CD4-positive, alpha-beta T cell (primary cell): Measurements from ENCODE around the gene SH3GLB2. TPM values are rescaled to one million over a fixed set of nuclear protein-coding genes. Genes with fewer than 3 reads are reported as not detected.

Experiments used
- ATAC-seq: fragments of 200-7000 bp; cut with Tn5 transposase; one replicate; pipeline ENCODE4 v1.10.0; 2022; ENCODE audit warnings: mild to moderate bottlenecking; ENCODE audit not compliant: poor library complexity
- CTCF ChIA-PET: fragments of 350-600 bp; sonication (Branson Sonifier 250); formaldehyde crosslinking; loops from one replicate; lab custom pipeline; 2021; ENCODE audit warnings: antibody characterized with exemption, inconsistent platforms; lab: Charles Lee
- POLR2A ChIA-PET: fragments of 350-600 bp; sonication (Branson Sonifier 250); formaldehyde crosslinking; loops from one replicate; lab custom pipeline; 2021; ENCODE audit warnings: antibody characterized with exemption, inconsistent platforms; lab: Charles Lee
- DNase-seq, 14 experiments: peaks; one replicate each; pipeline ENCODE4 v3.0.0-alpha.2; 2013 to 2020; ENCODE audit warnings: mixed read lengths in 2 of 14
- H3K27ac ChIP-seq, 2 donors: one replicate each; pipeline versions ENCODE4 v1.5.1 to v1.7.0; 2013; ENCODE audit warnings: low read length in 2 of 2, low read depth in 1 of 2, mild to moderate bottlenecking in 1 of 2
- H3K27me3 ChIP-seq, 2 experiments: 1 replicate in 1 of 2; 2 replicates in 1 of 2; pipeline versions ENCODE4 v1.6.1 to v1.7.0; 2013; ENCODE audit warnings: low read length in 2 of 2, control low read depth in 1 of 2, mild to moderate bottlenecking in 1 of 2, moderate library complexity in 1 of 2; ENCODE audit not compliant: insufficient read depth in 2 of 2, control insufficient read depth in 1 of 2
- H3K36me3 ChIP-seq: one replicate; pipeline ENCODE4 v1.6.1; 2013; ENCODE audit warnings: low read length, control low read depth; ENCODE audit not compliant: insufficient read depth
- H3K4me1 ChIP-seq: one replicate; pipeline ENCODE4 v1.6.1; 2013; ENCODE audit warnings: low read length, control low read depth; ENCODE audit not compliant: insufficient read depth
- H3K4me3 ChIP-seq: one replicate; pipeline ENCODE4 v1.5.1; 2013; ENCODE audit warnings: mild to moderate bottlenecking, low read length, moderate library complexity
- H3K9me3 ChIP-seq, 2 experiments: 1 replicate in 1 of 2; 2 replicates in 1 of 2; pipeline versions ENCODE4 v1.6.1 to v1.7.0; 2013; ENCODE audit warnings: low read length in 2 of 2, mild to moderate bottlenecking in 2 of 2, control low read depth in 1 of 2, moderate library complexity in 1 of 2; ENCODE audit not compliant: control insufficient read depth in 1 of 2, insufficient read depth in 1 of 2
- H3K27ac Mint-ChIP-seq: one replicate; pipeline ENCODE4 v1.8.0; 2020; ENCODE audit warnings: mixed read lengths
- H3K27me3 Mint-ChIP-seq: one replicate; pipeline ENCODE4 v1.8.0; 2021; ENCODE audit warnings: mixed read lengths
- H3K36me3 Mint-ChIP-seq: one replicate; pipeline ENCODE4 v1.8.0; 2021; ENCODE audit warnings: low read depth, mixed read lengths
- H3K4me1 Mint-ChIP-seq: one replicate; pipeline ENCODE4 v1.8.0; 2021; ENCODE audit warnings: low read depth, mixed read lengths
- H3K4me3 Mint-ChIP-seq: one replicate; pipeline ENCODE4 v1.8.0; 2020; ENCODE audit warnings: mild to moderate bottlenecking, mixed read lengths
- H3K9me3 Mint-ChIP-seq: one replicate; pipeline ENCODE4 v1.8.0; 2020; ENCODE audit warnings: mixed read lengths
- CTCF ChIP-seq: fragments of 200-600 bp; IDR thresholded peaks from one replicate; pipeline ENCODE4 v1.8.0; 2022; ENCODE audit warnings: antibody characterized with exemption, mild to moderate bottlenecking
- intact Hi-C, 2 experiments: fragments of 100-400 bp; cut with DNase I in 1 of 2; cut with micrococcal nuclease in 1 of 2; formaldehyde crosslinking; loops; one replicate each; pipeline versions ENCODE4 v1.15.1 to v1.9.0; 2023 to 2025; cut with DNase I, micrococcal nuclease
- total RNA-seq, 174 experiments: library from RNA in 2 of 174; stranded (reverse) in 2 of 174; gene quantifications; one replicate each; pipeline ENCODE4 v1.2.3 and lab custom pipeline; 2021 to 2026

SH3GLB2 gene
- total RNA-seq, 2 experiments from 2014 or later = 65.6 to 69.1 TPM

DNA sequence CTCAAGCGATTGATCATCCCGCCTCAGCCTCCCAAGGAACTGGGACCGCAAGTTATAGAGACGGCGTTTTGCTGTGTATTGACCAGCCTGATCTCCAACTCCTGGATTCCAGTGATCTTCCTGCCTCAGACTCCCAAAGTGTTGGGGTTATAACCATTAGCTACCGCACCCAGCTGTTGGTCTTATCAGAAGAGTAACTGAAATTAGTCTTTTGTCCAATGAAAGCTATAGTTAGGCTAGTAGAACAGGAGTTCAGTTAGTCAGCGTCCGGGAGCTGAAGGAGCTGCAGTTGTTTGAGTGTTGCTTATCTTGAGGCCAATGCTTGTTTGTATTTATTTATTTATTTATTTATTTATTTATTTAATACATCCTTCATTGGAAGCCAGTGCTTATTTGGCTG is 5.1 kb upstream of the SH3GLB2 start:
- Histone ChIP-seq H3K27me3 (no peaks in the 10 kb centered on the region), H3K9me3 (no peaks in the 10 kb centered on the region), H3K4me3 (no peak overlapping the region), H3K4me1 (peaks cover 28% of the 10 kb centered on the region), H3K36me3 (no peaks in the 10 kb centered on the region), H3K27ac (no peak overlapping the region)
- no peak for ATAC-seq
- CTCF ChIA-PET = no interaction called here
- Mint-ChIP-seq H3K27ac (no peak overlapping the region), H3K4me3 (no peak overlapping the region), H3K27me3 (no peaks in the 10 kb centered on the region), H3K36me3 (peaks cover 14% of the 10 kb centered on the region), H3K4me1 (peaks cover 31% of the 10 kb centered on the region), H3K9me3 (no peaks in the 10 kb centered on the region)
- intact Hi-C loops = no loop called here
- POLR2A ChIA-PET = no interaction called here
- no peak for DNase-seq
- TF ChIP-seq CTCF = no peak

GRCh38 chr9:129032541-129033159 is 4.5 kb upstream of the SH3GLB2 start:
- peaks cover 26% of the 10 kb centered on the region for H3K4me1 Mint-ChIP-seq
- ChIA-PET CTCF (no interaction called here), POLR2A (no interaction called here)

DNA sequence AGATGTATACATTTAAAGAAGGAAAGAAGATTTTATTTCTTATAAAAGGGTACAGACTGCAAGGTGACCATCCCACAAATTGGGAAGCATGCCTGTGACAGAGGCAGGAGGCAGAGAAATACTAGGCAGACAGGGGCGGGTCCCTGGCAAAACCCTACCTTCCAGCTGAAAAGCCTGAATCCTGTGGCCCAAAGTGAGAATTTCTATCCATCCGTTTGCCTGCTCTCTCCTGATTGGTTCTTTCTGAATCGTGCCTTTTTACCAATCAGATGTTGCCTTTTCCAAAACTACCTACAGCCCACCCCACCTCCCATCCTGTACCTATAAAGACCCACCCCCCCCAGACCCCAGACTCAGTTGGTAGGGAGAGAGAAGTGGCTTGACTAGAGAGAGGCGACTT is 3.4 kb upstream of the SH3GLB2 start:
- Mint-ChIP-seq H3K36me3 (peaks cover 5% of the 10 kb centered on the region), H3K27me3 (no peaks in the 10 kb centered on the region), H3K27ac (no peak overlapping the region), H3K9me3 (no peaks in the 10 kb centered on the region), H3K4me3 (no peak overlapping the region), H3K4me1 (peaks cover 24% of the 10 kb centered on the region)
- POLR2A ChIA-PET = no interaction called here
- Histone ChIP-seq H3K4me3 (no peak overlapping the region), H3K27ac (no peak overlapping the region), H3K36me3 (no peaks in the 10 kb centered on the region), H3K9me3 (no peaks in the 10 kb centered on the region), H3K27me3 (no peaks in the 10 kb centered on the region), H3K4me1 (peaks cover 25% of the 10 kb centered on the region)
- DNase-seq = no peak
- TF ChIP-seq CTCF = no peak
- CTCF ChIA-PET = no interaction called here
- intact Hi-C loops = no loop called here
- no peak for ATAC-seq

More at GRCh38 chr9:129032541-129033159, 4.5 kb upstream of the SH3GLB2 start:
- peaks cover 14% of the 10 kb centered on the region for H3K36me3 Mint-ChIP-seq
- H3K9me3 Mint-ChIP-seq = no peaks in the 10 kb centered on the region
- no peak for TF ChIP-seq CTCF
- H3K4me3 Mint-ChIP-seq = no peak overlapping the region
- intact Hi-C loops = no loop called here
- no peak overlapping the region for H3K27ac ChIP-seq
- no peaks in the 10 kb centered on the region for H3K27me3 ChIP-seq
- H3K27ac Mint-ChIP-seq = no peak overlapping the region
- no peak overlapping the region for H3K4me3 ChIP-seq
- H3K27me3 Mint-ChIP-seq = no peaks in the 10 kb centered on the region
- DNase-seq (peak in 1 of 14 experiments; percentile 31), ATAC-seq (no peak)
- no peaks in the 10 kb centered on the region for H3K36me3 ChIP-seq
- peaks cover 24% of the 10 kb centered on the region for H3K4me1 ChIP-seq
- H3K9me3 ChIP-seq = no peaks in the 10 kb centered on the region
